ENCODE results near the gene DOCK1. TPM values are rescaled to one million over a fixed set of nuclear protein-coding genes. Genes with fewer than 3 reads are reported as not detected.

DOCK1 gene
- total and polyA plus RNA-seq, 8 donors, result 46.4 to 77.7 (median 71.3) TPM

- Histone ChIP-seq H3K9me3 (no peaks in the 10 kb centered on the region), H3K27ac (no peak overlapping the region), H3K36me3 (peaks cover 0 to 10% of the 10 kb centered on the region in 2 donors), H3K4me3 (no peak overlapping the region), H3K4me1 (peaks cover 0 to 14% of the 10 kb centered on the region in 2 donors), H3K27me3 (no peaks in the 10 kb centered on the region)
- ATAC-seq (peak; percentile 94), DNase-seq (peak in 3 of 4 donors; percentile 21 to 83 (median 73))
- no peak for TF ChIP-seq CTCF (IDR thresholded peaks at IDR 0.05)
- intact Hi-C loops (cut with DNase I), result no loop called here
Observed at GRCh38 chr10:127012769-127013152, 107.5 kb downstream of the DOCK1 start.

GRCh38 chr10:127013211-127013656 is 108.0 kb downstream of the DOCK1 start:
- peak; percentile 30 for ATAC-seq
- Histone ChIP-seq H3K27me3 (no peaks in the 10 kb centered on the region), H3K36me3 (peaks cover 0 to 11% of the 10 kb centered on the region in 2 donors), H3K9me3 (no peaks in the 10 kb centered on the region), H3K27ac (no peak overlapping the region), H3K4me1 (peaks cover 0 to 14% of the 10 kb centered on the region in 2 donors), H3K4me3 (no peak overlapping the region)
- DNase-seq, result no peak
- intact Hi-C loops (cut with DNase I), result no loop called here
- TF ChIP-seq CTCF (IDR thresholded peaks at IDR 0.05), result no peak

GRCh38 chr10:127013691-127014473 is 108.7 kb downstream of the DOCK1 start:
- TF ChIP-seq CTCF (IDR thresholded peaks at IDR 0.05), result no peak
- DNase-seq (no peak), ATAC-seq (no peak)
- Histone ChIP-seq H3K9me3 (no peaks in the 10 kb centered on the region), H3K4me1 (peaks cover 0 to 14% of the 10 kb centered on the region in 2 donors), H3K27ac (no peak overlapping the region), H3K36me3 (peaks cover 0 to 16% of the 10 kb centered on the region in 2 donors), H3K4me3 (no peak overlapping the region), H3K27me3 (no peaks in the 10 kb centered on the region)
- intact Hi-C loops (cut with DNase I), result no loop called here

- TF ChIP-seq CTCF (IDR thresholded peaks at IDR 0.05), result no peak
- no peaks in the 10 kb centered on the region for H3K27me3 ChIP-seq
- H3K36me3 ChIP-seq, result peaks cover 0 to 16% of the 10 kb centered on the region in 2 donors
- H3K4me3 ChIP-seq, result no peak overlapping the region
- intact Hi-C loops (cut with DNase I), result no loop called here
- DNase-seq (no peak), ATAC-seq (no peak)
- H3K9me3 ChIP-seq, result no peaks in the 10 kb centered on the region
- H3K4me1 ChIP-seq, result peaks cover 0 to 14% of the 10 kb centered on the region in 2 donors
- H3K27ac ChIP-seq, result no peak overlapping the region
Observed at GRCh38 chr10:127014671-127015070, 109.4 kb downstream of the DOCK1 start.

GRCh38 chr10:127015373-127015772 is 110.1 kb downstream of the DOCK1 start:
- DNase-seq, result no peak
- Histone ChIP-seq H3K4me1 (peaks cover 0 to 14% of the 10 kb centered on the region in 2 donors), H3K36me3 (peaks cover 0 to 20% of the 10 kb centered on the region in 2 donors), H3K27ac (no peak overlapping the region), H3K27me3 (no peaks in the 10 kb centered on the region), H3K4me3 (no peak overlapping the region), H3K9me3 (no peaks in the 10 kb centered on the region)
- no peak for ATAC-seq
- TF ChIP-seq CTCF (IDR thresholded peaks at IDR 0.05), result no peak
- intact Hi-C loops (cut with DNase I), result no loop called here
